HG02981 (cell line): ENCODE measurements around the gene ACBD7.

Source experiments
- ATAC-seq: cut with Tn5 transposase; IDR thresholded peaks from one replicate; pipeline ENCODE4 v1.9.1; 2021; ENCODE audit warnings: mild to moderate bottlenecking, moderate library complexity; ENCODE audit not compliant: unreplicated experiment

Gene ACBD7

GRCh38 chr10:15092855-15093408 is 4.4 kb upstream of the ACBD7 start:
- ATAC-seq, result no peak

GRCh38 chr10:15091418-15091817 is 2.8 kb upstream of the ACBD7 start:
- no peak for ATAC-seq

DNA sequence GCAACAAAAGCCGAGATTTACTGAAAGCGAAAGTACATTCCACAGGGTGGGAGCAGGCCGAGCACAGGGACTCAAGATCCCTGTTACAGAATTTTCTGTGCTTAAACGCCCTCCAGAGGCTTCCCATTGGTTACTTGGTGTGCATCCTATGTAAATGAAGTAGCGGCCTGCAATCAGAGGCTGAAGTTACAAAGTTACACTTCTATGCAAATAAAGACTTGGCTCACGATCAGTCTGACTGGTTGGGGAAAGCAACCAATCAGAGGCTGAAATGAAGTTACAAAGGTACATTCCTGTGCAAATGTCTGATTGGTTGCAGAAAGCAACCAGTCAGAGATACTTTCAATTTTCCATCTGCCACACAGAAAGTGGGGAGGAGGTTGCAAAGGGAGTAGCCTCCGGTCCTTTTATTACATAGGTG is 4.1 kb downstream of the ACBD7 start:
- ATAC-seq, result no peak

DNA sequence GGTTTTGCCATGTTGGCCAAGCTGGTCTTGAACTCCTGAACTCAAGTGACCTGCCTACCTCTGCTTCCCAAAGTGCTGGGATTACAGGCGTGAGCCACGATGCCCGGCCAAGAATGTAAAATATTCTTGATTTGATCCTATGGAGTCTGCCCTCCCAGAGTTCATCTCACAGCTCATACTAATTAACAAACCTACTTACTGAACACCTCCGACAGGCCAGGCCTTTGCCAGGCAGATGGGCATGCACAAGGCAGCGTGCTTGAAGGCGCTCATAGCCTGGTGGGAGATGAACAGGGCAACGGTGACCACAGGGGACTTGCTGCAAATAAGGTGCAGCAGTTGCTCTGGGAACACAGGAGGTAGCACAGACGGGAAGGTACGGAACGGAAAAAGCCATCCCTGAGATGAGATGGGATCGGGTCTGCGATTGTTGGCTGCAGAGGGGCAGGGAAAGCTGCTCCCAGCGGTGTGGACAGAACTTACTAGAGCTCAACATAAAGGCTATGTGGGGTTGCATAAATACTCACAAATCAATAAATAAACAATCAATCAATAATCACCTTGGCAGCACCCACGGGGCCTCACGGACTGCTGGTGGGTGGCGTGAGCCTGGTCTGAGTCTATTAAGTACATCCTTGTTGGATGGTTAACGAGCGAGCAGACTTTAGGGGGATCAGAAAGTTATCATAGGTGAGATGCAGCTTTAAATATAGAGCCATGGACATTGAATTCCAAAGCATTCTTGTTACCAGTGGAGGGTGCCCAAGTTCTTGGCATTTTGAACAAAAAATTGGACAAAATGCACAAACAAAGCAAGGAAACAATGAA is 4.7 kb downstream of the ACBD7 start:
- no peak for ATAC-seq

- no peak for ATAC-seq
Measured at GRCh38 chr10:15075421-15075820, 13.2 kb downstream of the ACBD7 start.

GRCh38 chr10:15072358-15072757 is 16.2 kb downstream of the ACBD7 start:
- no peak for ATAC-seq

- ATAC-seq, result no peak
Measured at GRCh38 chr10:15069230-15069629, 19.3 kb downstream of the ACBD7 start.

DNA sequence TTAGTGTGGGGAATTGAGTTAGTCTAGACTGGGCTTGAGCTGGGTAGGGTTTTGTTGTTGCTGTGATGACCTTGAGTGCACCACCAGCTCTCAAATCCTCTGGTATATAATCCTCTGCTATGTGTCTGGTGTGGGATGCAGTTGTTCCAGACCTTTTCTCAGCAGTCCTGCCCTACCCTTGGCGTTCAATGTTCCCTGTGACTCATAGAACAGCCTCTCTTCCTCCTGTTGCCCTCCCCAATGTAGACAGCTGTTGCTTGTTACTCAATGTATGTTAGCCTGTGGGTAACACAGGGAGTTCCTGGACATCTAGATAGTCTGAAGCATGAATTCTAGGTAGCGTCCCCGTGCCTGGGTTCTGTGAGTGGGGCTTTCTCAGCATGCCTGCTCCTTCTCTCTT is 19.8 kb downstream of the ACBD7 start:
- ATAC-seq, result no peak

GRCh38 chr10:15067154-15067553 is 21.4 kb downstream of the ACBD7 start:
- no peak for ATAC-seq

DNA sequence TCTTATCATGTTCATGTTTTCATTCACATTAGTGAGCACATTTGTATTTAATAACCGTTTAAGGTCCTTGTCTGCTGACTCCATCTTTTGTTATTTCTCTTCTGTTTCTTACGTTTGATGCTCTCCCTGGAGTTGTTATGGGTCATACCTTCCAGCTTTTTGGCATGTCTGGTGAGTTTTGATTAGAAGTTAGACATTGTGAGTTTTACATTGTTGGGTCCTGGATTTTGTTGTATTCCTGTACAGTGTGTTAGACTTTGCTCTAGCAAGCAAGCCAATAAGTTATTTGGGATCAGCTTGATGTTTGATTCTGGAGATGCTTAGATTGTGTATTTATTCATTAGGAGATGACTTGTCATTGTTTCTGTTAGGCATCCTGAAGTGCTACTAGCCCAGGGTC is 27.9 kb downstream of the ACBD7 start:
- ATAC-seq, result no peak

DNA sequence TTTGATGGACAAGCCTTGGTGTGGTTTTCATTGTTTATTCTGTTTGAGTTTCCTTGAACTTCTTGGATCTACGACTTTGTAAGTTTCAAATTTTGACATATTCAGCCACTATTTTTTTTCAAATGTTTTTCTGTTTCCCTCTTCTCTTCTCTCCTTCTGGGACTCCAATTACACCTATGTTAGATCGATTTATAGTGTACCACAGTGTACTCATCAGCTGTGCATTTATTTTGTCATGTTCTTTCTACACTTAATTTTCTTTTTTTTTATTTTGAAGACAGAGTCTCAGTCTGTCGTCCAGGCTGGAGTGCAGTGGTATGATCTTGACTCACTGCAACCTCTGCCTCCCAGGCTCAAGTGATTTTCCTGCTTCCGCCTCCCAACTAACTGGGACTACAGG is 28.7 kb downstream of the ACBD7 start:
- ATAC-seq, result no peak

- ATAC-seq, result no peak
Measured at GRCh38 chr10:15058689-15059088, 29.9 kb downstream of the ACBD7 start.

DNA sequence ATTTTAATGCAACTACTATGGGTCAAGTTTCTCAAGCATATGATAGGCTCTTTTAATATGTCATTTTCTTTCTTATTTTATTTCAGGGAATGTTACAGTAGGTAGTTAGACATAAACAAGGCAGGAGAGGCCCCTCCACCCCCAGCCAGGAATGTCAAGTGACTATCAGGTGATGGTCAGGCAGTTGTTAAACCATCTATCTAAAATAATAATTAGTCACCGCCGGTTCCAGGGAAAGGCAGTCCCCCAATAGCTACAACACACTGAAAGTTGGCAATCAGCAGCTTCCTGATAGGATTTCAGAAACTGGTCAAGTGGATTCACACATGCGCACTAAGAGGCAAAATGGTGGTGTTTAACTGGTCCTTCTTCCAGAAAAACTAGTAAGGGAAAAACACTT is 35.5 kb downstream of the ACBD7 start:
- ATAC-seq, result no peak

DNA sequence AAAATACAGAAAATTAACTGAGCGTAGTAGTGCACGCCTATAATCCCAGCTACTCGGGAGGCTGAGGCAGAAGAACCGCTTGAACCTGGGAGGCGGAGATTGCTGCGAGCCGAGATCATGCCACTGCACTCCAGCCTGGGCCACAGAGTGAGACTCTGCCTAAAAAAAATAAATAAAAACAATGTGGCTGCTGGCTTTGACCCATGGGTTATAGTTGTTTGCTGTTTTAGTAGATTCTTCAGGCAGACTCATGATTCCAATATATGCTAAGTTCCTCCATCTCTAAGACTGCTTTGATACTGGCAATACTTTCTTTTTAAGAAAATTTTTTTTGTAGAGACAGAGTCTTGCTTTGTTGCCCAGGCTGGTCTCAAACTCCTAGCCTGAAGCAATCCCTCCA is 36.5 kb downstream of the ACBD7 start:
- ATAC-seq, result no peak

DNA sequence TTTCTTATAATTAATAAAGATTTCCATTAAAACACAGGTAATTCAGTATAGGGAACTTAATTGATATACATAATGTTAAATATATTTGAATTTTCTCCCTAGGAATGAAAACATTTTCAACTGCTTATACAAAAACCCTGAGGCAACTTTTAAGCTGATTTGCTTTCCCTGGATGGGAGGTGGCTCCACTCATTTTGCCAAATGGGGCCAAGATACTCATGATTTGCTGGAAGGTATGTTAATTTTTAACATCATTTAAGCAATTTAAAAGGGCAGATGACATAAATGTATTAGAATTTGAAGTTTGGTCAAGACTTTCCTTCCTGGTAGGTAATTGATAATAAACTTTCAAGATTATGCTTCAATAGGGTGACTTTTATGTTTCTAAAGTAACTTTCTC is 39.0 kb downstream of the ACBD7 start:
- no peak for ATAC-seq

GRCh38 chr10:15046626-15047025 is 42.0 kb downstream of the ACBD7 start:
- ATAC-seq, result no peak

GRCh38 chr10:15045380-15045779 is 43.2 kb downstream of the ACBD7 start:
- no peak for ATAC-seq

GRCh38 chr10:15043674-15044073 is 44.9 kb downstream of the ACBD7 start, which contains the start of gene OLAH:
Gene OLAH, plus strand, starts transcription at chr10:15043943. Its CDS starts 3,346 bp downstream, at chr10:15047289.
- ATAC-seq, result no peak

GRCh38 chr10:15038416-15038815 is 50.2 kb downstream of the ACBD7 start:
- ATAC-seq, result no peak

DNA sequence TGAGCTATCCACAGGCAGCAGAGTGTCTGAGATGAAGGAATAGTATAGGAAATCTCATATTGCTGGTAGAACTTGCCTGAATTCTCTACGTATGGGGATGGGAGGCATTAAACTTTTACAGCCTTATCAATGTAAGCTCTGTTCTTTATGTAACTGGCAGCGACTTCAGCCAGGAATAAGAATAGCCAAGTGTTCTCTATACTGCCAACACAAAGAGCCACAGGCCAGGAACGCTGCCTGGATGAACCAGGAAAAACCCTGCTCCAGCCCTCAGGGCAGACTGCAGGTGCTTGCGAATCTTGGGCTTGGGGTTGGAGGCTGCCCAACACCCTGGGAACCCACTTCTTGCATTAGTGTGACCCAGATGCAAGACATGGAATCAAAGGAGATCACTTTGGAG is 50.9 kb downstream of the ACBD7 start:
- no peak for ATAC-seq

DNA sequence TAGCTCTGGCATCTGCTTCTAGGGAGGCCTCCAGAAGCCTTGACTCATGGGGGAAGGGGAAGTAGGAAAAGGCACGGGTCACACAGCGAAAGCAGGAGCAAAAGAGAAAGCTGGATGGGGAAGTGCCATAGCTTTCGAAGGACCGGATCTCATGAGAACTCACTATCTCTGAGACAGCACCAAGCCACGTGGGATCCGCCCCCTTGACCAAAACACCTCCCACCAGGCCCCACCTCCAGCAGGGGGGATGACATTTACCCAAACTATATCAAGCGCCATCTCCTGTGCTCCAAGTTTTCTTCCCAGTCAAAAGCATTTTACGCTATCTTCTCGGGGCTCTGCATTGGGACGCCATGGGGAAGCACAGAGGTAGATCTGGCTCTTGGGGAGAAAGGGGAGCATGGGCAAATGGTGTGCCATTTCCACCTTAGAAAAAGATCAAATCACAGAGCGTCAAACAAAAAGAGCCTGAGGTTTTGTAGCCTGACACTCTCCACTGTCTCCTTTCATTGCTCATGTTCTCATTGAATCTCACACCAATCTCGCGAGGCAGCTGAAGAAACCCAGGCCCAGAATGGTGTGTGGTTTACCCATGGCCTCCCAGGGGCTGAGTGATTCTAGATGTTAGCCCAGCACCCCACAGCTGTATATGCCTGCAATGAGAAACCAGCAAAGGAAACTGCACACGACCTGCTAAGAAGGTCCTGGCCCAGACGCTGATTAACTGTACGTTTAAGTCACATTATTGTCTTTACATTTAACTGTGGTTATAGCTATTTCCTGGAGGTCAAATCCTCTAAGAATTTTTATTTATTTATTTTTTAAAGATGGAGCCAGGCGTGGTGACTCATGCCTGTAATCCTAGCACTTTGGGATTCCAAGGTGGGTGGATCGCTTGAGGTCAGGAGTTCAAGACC is 52.9 kb downstream of the ACBD7 start:
- no peak for ATAC-seq

DNA sequence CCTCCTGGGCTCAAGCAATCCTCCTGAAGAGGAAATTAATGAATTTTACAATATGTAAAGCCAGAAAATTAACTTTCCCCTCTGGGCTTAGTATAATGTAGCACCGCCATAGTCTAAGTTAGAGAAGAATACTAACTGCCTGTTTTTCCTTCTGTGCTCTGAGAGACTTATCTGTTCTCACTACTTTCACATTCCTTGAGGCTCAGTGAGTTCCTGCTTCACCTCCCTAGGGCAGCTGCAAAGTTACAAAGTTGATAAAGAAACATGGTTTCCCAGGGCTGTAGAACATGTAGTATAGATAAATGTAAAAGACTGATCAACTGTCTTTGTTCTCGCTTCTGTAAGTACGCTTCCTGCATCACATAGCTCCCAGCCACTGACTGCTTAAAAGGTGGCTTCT is 60.8 kb downstream of the ACBD7 start:
- no peak for ATAC-seq
